Gastroesophageal sphincter (tissue), 4 donors: ENCODE data around the gene KCNB1. TPM values are rescaled to one million over a fixed set of nuclear protein-coding genes. Genes with fewer than 3 reads are reported as not detected.
"Not testable (repeated sequence)": the region's sequence is repeated elsewhere in the genome, so short reads cannot be mapped to it uniquely, and the experiment has no call there.

Experiments
- ATAC-seq: fragments of 150-250 bp; one replicate; pipeline ENCODE4 v1.9.1; 2016; ENCODE audit warnings: mild to moderate bottlenecking, moderate library complexity
- H3K27ac ChIP-seq, 4 donors: fragments of 200-600 bp; sonication (generic) in 3 of 4; 1 replicate in 3 of 4; 2 replicates in 1 of 4; pipeline ENCODE4 v1.5.1; 2016 to 2019
- H3K27me3 ChIP-seq: fragments of 200-600 bp; sonication (generic); one replicate; pipeline ENCODE4 v1.5.1; 2019
- H3K36me3 ChIP-seq, 2 donors: fragments of 200-600 bp; sonication (generic); one replicate each; pipeline ENCODE4 v1.5.1; 2019; ENCODE audit warnings: control low read depth in 1 of 2
- H3K4me1 ChIP-seq, 3 donors: fragments of 200-600 bp; sonication (generic); 1 replicate in 2 of 3; 2 replicates in 1 of 3; pipeline ENCODE4 v1.5.1; 2016 to 2019; ENCODE audit warnings: control low read depth in 2 of 3
- H3K4me3 ChIP-seq, 2 donors: fragments of 200-600 bp; sonication (generic); one replicate each; pipeline ENCODE4 v1.5.1; 2019; ENCODE audit warnings: mild to moderate bottlenecking in 1 of 2, moderate library complexity in 1 of 2
- H3K9me3 ChIP-seq, 3 donors: fragments of 200-600 bp; sonication (generic); one replicate each; pipeline ENCODE4 v1.5.1; 2017 to 2019; ENCODE audit warnings: control low read depth in 2 of 3
- CTCF ChIP-seq, 4 experiments: fragments of 200-600 bp in 2 of 4; fragments of 450-650 bp in 2 of 4; sonication (generic) in 1 of 4; IDR thresholded peaks; one replicate each; pipeline ENCODE4 v1.5.1; 2017 to 2019; ENCODE audit warnings: antibody characterized with exemption in 4 of 4, mild to moderate bottlenecking in 2 of 4, moderate library complexity in 2 of 4
- EP300 ChIP-seq: sonication (generic); formaldehyde crosslinking; IDR thresholded peaks from one replicate; pipeline ENCODE4 v1.6.1; 2017; ENCODE audit warnings: antibody characterized with exemption, mild to moderate bottlenecking
- POLR2A ChIP-seq, 2 donors: fragments of 450-650 bp; IDR thresholded peaks; one replicate each; pipeline ENCODE4 v1.6.1; 2017; ENCODE audit warnings: antibody characterized with exemption in 2 of 2, mild to moderate bottlenecking in 2 of 2, moderate library complexity in 1 of 2
- POLR2AphosphoS5 ChIP-seq: sonication (generic); formaldehyde crosslinking; IDR thresholded peaks from one replicate; pipeline ENCODE4 v1.6.1; 2017; ENCODE audit warnings: antibody characterized with exemption
- WGBS, 2 donors: methylation state at CpG; one replicate each; pipeline ENCODE4 v1.1.5; 2018; ENCODE audit warnings: low coverage in 1 of 2; 5-methylcytosine and 5-hydroxymethylcytosine counted together
- total RNA-seq, 4 donors: library from RNA; depleted of rRNA; stranded (reverse); fragments of >200 nt; gene quantifications; one replicate each; pipeline ENCODE4 v1.1.0, GENCODE V29; 2016

KCNB1 gene
- total RNA-seq, 4 donors from 2014 or later = 26.3 to 44.1 (median 38.0) TPM

GRCh38 chr20:49412953-49413352 lies 69.5 kb downstream of the KCNB1 start:
- H3K4me3 ChIP-seq = no peak overlapping the region
- H3K9me3 ChIP-seq = no peaks in the 10 kb centered on the region
- H3K36me3 ChIP-seq = no peaks in the 10 kb centered on the region
- ATAC-seq = no peak
- H3K27ac ChIP-seq = peak overlapping the region; percentile 21 to 92 (median 89)
- no peak for TF ChIP-seq CTCF (IDR thresholded peaks at IDR 0.05)
- no peak for TF ChIP-seq EP300
- no peak for TF ChIP-seq POLR2A (IDR thresholded peaks at IDR 0.05)
- TF ChIP-seq POLR2AphosphoS5 = no peak
- no peaks in the 10 kb centered on the region for H3K27me3 ChIP-seq
- H3K4me1 ChIP-seq = peaks cover 2 to 96% (median 8%) of the 10 kb centered on the region in 3 donors
- WGBS, 2 donors = 26 to 70% methylated on average over 3 to 4 of the region's 6 CpGs

- ATAC-seq = no peak
- 84 to 86% methylated on average over 4 of the region's 4 CpGs for WGBS, 2 donors
- TF ChIP-seq CTCF (IDR thresholded peaks at IDR 0.05) (no peak), POLR2AphosphoS5 (no peak), POLR2A (IDR thresholded peaks at IDR 0.05) (no peak), EP300 (no peak)
- Histone ChIP-seq H3K27ac (peak overlapping the region; percentile 21 to 92 (median 89)), H3K36me3 (no peaks in the 10 kb centered on the region), H3K4me3 (no peak overlapping the region), H3K9me3 (no peaks in the 10 kb centered on the region), H3K4me1 (peaks cover 2 to 89% (median 8%) of the 10 kb centered on the region in 3 donors), H3K27me3 (no peaks in the 10 kb centered on the region)
Measured at GRCh38 chr20:49412254-49412653, 70.2 kb downstream of the KCNB1 start.

GRCh38 chr20:49411221-49411925 lies 71.1 kb downstream of the KCNB1 start:
- Histone ChIP-seq H3K9me3 (no peaks in the 10 kb centered on the region), H3K27ac (peak overlapping the region; percentile 43 to 92 (median 89)), H3K4me3 (no peak overlapping the region), H3K36me3 (no peaks in the 10 kb centered on the region), H3K27me3 (no peaks in the 10 kb centered on the region), H3K4me1 (peaks cover 2 to 80% (median 6%) of the 10 kb centered on the region in 3 donors)
- TF ChIP-seq CTCF (IDR thresholded peaks at IDR 0.05) (no peak), POLR2A (IDR thresholded peaks at IDR 0.05) (no peak), EP300 (no peak), POLR2AphosphoS5 (no peak)
- WGBS, 2 donors = 35 to 43% methylated on average over 5 to 10 of the region's 10 CpGs
- peak; percentile 42 for ATAC-seq

GRCh38 chr20:49409975-49410621 lies 72.4 kb downstream of the KCNB1 start:
- H3K4me3 ChIP-seq, H3K27me3 ChIP-seq, ATAC-seq, H3K9me3 ChIP-seq, H3K36me3 ChIP-seq: not testable (repeated sequence)
- 50% methylated on average over 2 of the region's 5 CpGs; no CpG with 5 or more reads in 1 of the 2 donors for WGBS, 2 donors
- Histone ChIP-seq H3K4me1 (peaks cover 2 to 71% (median 6%) of the 10 kb centered on the region in 3 donors), H3K27ac (peak overlapping the region in 3 of 4 donors; percentile 87 to 92 (median 91))

- TF ChIP-seq POLR2AphosphoS5 (no peak), EP300 (no peak), POLR2A (IDR thresholded peaks at IDR 0.05) (no peak), CTCF (IDR thresholded peaks at IDR 0.05) (no peak)
- Histone ChIP-seq H3K4me3 (no peak overlapping the region), H3K4me1 (peaks cover 0 to 71% (median 6%) of the 10 kb centered on the region in 3 donors), H3K36me3 (no peaks in the 10 kb centered on the region), H3K27me3 (no peaks in the 10 kb centered on the region), H3K27ac (peak overlapping the region in 3 of 4 donors; percentile 87 to 92 (median 91)), H3K9me3 (no peaks in the 10 kb centered on the region)
- 78 to 87% methylated on average over 5 to 12 of the region's 13 CpGs for whole genome bisulfite sequencing, 2 donors
- ATAC-seq = no peak
Measured at GRCh38 chr20:49409302-49409974, 73.0 kb downstream of the KCNB1 start.
